ENCODE measurements around the gene RPL13A.

The RPL13A gene

GRCh38 chr19:49539192-49539952 lies 52.0 kb downstream of the RPL13A start:
- no peak for DNase-seq
